HL-60/S4 treated with retinoic acid at 250 ng/mL for 4 days and 3 days (cell line): ENCODE results near the gene SORBS1.
"Not testable (repeated sequence)": the region's sequence is repeated elsewhere in the genome, so short reads cannot be mapped to it uniquely, and the experiment has no call there.

ENCODE experiments used
- in situ Hi-C: fragments of 300-500 bp; cut with MboI; formaldehyde crosslinking; loops from 2 replicates; pipeline ENCODE4 v1.7.0; 2022; ENCODE audit warnings: low sequenced_read_pairs

SORBS1 gene

DNA sequence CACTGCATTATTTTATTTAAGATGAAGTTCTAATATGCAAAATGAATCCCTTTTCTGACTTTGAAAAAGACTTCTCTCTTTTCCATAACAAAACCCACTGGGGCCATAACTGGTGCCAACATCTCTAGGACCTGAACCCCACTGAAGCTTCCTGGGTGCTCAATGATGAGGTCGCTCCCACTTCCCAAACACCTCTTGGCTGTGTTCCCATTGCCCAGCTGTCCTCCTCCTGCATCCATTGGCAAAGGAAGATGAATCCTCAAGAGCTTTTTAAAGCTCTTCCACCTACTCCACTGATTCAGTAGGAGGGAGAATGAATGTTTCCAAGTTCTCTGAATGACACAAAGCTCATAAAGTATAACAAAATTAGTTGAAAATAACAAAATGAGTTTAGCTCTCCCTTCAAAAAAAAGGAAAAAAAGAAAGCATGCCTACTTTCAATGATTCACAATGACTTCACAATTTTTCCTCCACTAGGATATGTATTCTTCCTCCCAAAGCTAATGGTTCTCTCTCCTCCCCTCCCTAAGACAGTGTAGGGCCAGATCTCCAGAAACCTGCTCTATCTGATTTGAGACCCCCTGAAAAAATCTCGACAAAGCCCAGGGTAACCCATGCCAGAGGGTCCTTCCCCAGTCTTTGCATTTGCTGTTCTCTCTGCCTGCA, 64.8 kb downstream of the SORBS1 start:
- in situ Hi-C loops: no loop called here

DNA sequence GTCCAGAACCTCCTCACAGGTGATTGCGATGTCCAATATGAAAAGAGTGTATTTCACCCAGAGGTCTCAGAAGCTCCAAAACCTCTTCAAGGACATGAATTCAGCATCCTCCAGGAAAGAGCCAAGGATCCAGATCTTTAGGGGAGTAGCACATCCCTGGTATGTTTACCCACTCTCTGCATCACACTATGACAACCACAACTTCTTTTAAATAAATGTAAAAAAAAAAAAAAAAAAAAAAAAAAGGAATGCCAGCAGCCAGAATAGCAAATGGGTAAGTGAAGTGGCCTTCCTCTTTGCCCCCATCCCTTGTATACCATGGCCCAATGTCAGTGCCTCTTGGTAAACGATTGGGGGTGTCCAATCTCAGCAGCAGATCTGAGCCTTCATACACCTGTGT, 67.3 kb downstream of the SORBS1 start:
- in situ Hi-C loops: no loop called here

DNA sequence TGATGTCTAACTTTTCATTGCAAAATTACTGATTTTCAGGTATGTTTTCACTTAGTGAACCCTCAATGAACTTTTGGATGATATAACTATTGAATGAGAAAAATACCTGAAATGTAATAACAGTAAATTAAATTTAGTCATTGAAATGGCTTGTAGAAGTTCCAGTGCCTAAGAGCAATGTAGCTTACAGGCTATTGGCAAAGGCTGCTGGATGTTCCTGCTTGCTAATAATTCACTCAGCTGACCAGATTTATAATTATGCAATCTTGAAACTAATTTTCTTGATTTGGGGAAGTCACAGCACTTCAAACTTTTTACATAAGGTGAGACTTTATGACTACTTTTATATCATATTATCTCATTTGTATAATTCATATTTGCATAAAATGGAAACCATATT, 73.2 kb downstream of the SORBS1 start:
- in situ Hi-C loops: no loop called here

DNA sequence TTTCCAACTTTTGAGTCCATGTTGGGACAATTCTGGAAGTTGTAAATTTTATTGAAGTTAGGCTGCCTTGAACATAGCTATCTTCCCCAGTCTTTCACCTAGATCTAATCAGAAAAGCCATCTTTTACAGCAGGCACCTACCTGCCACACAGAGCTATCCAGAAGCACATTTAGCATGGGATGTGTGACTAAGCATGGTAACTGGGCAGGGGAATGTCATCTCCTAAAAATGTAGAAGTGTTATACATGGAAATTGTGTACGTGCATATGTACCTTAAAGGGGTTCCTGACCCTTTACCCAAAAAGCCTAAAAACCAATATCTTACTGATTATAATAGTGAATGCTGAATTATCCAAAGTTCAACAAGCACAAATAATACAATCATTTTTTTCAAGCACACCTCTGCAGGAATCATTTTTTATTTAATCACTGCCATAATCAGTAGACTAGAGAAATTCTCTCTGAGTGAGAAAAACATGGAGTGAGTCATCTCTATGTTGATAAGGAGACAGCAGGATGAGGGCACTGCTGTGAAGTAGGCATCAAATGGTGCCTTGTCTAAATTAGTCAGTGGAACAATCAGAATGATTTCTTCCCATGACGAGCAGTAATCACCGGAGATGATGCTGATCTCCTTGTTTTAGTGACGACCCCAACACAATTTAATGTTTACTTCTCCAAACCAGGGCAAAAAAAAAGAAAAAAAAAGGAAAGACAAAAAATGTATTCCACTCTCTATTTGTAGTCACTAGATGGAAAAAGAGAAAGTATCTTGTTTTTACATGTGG, 75.9 kb downstream of the SORBS1 start:
- in situ Hi-C loops: no loop called here

DNA sequence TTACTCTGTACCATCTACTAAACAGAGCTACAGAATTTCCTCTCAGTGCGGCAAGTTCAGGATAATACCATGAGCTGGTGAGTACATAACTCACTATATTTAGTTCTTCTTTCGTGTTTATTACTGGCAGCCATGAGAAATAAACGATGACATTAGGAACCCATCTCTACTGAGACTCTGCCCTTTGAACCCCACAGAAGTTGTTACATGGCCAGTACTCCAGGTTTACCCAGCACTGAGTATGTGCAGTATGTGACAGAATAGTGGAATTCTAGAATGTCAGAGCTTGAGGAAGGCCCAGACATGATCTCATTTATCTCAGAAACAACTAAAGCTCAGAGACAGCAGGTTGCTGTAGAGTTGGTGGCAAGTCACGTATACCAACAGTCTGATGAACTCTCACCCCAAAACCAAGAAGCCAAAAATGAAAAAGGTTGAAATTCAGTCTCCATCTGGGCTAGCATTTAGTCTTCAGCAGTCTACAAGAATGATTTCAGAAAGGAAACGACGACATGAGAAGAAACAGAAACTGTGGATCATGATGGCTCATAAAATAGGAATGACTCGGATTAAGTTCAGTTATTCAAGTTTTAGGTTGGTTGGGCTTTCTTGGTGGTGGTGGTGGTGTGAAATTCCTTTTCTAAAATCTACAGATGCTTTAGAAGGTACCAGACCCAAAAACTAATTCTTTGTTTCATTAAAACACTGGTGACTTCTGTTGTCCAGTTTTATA, 78.5 kb downstream of the SORBS1 start:
- in situ Hi-C loops: no loop called here

DNA sequence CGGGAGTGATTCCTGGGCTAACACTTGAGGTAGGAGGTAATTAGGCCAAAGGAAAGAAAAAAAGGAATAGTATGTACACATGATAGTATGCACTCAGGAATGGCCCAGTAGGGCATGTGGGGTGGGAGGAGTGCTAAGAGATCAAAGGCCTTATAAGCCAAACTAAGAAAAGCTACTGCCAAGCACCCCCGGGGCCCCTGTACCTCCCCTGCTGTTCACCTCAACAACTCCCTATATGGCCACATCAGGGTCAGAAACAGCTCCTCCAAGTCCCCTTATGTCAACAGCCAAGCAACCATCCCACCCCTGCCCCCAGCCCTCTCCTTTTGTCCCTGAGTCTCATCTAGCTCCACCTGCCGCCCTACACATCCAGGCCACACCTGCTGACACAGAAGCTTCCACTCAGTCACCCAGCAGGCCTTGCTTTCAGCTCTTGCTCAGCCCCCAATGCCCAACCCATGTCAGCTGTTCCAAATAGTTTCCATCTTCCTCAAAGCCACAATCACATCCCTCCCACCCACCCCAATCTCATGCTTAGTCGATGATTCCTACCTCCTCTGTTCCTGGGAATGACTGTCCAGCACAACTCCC, 80.2 kb downstream of the SORBS1 start:
- in situ Hi-C loops: no loop called here

DNA sequence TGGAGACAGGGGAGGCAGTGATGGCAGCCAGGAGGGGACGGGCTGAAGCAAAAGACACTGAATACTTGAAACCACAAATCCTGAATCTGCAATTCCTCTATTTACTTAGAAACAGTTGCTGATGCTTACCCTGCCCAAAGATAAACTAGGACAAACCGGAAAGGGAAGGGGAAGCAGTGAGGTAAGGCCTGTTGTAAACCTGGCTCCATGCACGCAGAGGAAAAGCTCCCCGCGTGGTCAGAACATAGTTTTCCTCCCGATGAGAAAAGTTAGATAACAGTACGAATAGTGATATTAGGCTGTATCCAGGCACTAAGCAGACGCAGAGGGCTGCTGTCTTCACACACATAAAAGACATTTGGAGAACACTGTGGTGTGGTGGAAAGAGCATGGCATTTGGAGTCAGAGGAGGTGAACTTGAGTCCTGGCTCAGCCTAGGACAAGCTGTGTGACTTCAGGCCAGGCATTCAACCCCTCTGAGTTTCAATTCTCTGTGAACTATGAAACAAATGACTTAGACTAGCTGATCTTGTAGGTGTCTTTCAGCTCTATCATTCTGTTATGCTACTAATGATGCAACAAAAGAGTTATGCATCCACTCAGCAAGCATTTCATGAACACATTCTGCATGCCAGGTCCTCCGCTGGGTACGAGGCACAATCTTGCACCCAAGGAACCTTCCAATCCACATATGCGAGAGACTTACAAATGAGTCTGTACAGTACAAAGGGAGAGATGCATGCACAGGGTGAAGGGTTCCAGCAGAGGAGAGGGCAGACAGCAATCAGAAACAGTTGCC, 80.9 kb downstream of the SORBS1 start:
- in situ Hi-C loops: no loop called here

DNA sequence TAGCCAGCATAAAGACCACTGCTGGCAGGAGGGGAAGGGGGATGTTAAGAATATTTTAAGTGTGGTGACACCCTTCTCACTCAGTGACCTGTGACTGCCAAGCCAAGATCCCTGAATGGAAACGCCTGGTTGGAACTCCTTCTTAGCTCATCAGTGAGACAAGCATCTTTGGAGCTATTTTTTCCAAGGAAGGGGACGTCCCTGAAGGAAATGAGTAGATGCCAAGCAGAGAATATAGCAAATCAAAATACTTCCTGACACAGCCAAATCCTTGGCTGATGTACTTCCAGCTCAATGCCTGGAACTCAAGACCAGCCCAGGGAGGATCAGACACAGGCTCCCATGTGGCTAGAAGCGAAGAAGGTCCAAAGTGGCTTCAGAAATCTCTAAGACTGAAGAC, 82.2 kb downstream of the SORBS1 start:
- in situ Hi-C loops: no loop called here

DNA sequence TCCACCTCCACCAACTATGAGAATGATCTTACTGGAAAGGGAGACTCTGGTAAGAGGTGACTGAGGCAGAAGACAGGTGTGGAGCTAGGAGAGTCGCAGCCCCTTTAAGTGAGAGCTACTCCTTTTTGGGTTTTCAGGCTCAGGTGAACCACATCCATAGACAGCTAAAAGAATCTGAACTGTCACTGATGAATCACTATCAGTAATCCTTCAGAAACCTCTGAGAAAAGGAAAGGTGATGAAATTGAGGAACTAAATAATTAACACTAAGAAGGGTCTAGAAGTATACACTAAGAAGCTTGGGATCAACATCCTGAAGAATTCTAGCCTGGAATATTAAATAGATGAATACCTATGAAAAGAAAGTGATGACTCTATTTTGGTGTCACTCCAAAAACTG, 83.0 kb downstream of the SORBS1 start:
- in situ Hi-C loops: no loop called here

DNA sequence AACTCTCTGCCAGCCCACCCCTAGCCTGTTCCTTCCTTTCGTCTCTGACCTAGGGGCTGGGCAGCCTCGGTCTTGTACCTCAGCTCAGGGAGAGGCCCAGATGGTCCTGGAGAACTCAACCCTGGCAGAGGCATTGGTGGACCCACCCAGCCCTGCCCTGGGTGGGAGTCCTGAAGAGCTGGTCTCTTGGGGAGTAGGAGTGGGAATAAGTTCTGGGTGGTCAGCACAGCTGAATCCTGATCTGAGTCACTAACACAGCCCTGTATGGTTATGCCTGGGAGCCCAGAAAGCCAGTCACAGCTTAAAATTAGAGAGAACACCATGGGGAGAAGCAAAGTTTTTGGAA, 84.0 kb downstream of the SORBS1 start:
- in situ Hi-C loops: no loop called here

DNA sequence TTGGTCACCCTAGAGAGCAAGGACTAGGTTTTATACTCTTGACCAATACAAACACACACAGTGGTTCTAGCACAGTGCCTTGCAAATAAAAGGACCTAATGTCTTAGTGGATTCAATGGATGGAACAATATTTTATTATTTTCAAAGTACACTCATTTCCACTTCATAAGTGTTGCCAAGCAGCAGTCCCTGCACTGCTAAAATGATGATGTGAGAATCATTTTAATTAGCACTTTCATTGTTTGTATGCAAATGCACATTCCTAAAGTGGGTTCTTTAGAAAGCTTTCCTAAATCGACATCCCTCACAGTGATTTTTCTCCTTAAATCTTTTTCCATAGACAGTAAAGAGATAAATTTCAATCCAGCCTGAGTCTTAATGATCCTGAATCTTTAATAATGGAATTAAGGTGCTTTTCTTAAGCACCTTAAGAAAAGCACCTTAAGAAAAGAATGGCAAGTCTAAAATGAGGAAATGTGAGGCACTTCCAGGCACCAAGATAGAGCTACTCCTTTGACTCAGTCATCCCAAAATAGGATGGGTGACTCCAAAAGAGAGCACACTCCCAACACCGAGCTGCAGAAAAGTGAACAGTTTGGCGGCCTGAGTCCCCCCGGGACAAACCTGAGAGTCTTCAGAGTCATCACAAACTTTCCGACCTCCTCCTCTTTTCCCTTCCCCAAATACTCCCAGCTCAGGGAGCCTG, 84.5 kb downstream of the SORBS1 start:
- in situ Hi-C loops: no loop called here

DNA sequence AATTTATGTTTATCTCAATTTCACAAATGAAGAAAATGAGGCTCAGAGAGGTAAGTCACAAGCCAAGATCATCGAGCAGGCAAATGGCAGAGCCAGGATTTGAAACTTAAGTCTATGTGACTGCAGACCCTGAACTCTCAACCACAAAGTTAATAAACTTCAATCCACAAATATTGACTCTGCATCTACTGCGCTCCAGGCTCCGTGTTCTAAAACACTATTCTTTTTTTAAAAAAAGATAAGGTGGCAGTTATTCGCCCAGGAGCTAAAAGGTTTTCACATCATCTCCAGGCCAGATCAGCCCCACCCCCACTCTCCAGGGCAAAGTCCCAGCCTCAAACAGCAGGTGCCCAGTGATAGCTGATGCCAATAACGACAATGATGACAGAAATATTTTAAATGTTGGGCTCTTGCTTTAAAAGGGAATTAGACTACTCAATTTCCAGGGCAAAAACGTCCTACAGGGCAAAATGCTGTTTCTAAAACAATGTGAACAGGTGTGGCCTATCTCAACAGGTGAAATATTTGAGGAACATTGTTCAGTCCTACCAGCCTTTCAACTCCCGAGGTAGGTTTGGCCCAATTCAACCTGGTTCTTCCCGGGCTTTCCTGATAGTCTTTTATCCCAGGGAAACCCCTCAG, 85.2 kb downstream of the SORBS1 start:
- in situ Hi-C loops: no loop called here

DNA sequence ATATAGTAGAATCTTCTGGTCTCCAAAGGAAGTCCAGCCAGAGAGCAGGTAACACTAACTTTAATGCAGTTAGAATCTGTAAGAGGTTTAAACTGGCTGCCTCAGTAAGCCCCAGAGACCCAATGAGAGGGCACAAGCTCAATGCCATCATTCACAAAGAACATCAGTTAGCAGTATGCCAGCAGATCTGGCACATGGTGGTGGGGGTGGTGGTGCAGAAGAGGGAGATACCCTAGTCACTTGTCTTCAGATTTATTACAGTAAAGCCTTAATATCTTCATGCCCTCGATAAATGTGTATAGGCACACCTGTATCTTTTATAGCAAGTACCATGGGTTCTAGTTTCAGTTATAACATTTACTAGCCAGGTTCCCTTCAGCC, 86.2 kb downstream of the SORBS1 start:
- in situ Hi-C loops: no loop called here

DNA sequence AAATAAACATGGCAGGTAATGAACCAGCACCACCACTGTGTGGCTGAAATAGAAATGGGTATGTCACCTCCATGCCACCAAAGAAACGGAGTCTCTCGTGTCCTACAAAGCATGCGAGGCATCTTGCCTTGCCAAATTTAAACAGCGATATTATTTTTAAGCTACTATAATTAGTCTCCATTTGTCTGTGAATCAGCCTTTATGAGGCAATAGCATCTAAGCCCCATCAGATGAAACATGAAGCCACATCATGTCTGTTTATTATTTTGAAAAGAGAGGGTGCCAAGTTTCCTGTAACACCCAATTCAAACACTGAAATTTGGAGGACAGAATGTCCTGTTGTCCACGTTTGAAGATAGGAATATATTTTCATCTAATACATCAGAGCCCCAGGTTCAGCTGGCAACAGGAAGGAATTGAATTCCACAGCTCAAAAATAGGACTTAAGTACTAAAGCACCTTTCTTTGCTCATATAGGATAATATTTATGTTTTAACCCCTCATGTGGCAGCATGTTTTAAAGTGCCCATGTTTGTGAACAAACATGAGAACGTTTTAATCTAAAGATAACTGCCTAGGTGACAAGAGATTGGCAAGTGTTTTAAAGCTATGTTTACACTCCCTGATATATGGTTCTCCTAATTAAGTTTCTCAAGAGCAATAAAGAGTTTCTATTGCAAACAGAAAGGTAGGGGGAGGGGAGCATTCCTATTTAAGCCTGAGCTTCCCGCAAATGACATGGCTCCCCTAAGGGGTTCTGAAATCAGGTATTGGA, 86.8 kb downstream of the SORBS1 start:
- in situ Hi-C loops: no loop called here

DNA sequence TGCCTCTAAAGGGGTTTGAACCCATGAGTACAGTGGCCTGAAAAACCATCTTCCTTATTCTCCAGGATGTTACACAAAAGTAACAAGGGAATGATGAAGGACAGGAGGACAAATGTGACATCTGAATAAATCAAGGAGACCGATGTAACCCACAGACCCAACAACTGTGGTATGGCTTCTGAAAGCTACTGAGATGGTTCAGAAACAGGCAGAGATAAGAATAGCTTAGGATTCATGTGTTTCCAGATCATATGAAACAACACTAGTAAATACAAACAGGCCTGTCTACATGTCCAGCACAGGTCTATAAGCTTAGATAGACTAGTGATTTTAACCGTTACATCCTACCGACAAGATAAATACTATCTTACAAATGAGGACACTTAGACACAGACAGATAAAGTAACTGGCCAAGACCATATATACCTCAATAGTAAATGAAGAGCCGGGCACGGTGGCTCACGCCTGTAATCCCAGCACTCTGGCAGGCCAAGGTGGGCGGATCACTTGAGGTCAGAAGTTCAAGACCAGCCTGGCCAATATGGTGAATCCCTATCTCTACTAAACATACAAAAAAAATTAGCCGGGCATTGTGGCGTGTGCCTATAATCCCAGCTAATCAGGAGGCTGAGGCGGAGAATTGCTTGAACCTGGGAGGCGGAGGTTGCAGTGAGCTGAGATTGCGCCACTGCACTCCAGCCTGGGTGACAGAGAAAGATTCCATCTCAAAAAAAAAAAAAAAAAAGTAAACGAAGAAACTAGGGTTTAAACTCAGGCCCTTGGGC, 88.7 kb downstream of the SORBS1 start:
- in situ Hi-C loops: no loop called here

DNA sequence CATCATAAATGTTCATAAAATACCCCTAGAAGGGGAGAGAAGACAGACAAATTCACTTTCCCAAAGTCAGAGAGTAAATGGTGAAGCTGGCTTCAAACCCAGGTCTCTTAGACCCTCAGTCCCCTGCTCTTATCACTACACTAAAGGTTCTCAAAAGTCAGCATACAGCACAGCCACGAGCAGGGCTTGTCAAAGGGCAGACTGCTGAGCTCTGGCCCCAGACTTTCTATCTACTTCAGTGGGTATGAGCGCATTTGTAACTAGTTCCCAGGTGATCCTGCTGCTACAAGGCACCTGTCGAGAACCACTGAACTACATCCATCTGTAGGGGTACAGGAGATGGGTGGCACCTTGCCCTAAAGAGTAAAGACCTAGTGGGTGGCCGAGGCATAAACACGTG, 91.5 kb downstream of the SORBS1 start:
- in situ Hi-C loops: no loop called here

DNA sequence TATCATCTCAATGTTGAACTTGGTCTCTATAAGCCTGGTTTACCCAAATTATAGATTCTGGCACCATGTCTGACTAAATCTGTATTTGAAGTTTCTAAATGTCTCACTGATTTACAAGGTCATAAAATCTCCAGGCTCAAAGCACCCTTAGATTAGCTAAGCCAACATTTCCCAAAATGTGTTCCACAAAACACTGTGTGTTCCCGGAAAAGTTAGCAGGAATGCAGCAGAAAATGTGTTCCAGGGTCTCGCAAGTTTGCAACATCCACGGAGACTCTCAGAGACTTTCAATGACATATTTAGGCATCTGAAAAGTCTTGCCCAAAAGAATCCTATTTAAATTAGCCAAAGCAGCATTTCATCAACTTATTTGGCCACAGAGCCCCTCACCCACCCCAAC, 91.9 kb downstream of the SORBS1 start:
- in situ Hi-C loops: no loop called here

DNA sequence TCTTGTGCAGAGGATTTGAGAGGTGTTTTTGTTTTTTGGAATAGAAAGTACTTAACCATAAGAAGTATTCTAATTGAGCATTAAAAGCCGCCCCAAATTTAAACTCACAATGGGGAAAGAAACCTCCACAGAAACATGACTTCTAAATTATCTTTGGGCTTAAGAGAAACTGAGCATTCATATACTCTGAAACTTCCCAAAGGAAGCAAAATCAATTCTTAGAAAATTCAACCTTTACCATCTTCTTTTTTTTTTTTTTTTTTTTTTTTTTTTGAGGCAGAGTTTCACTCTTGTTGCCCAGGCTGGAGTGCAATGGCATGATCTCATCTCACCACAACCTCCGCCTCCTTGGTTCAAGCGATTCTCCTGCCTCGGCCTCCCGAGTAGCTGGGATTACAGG, 93.5 kb downstream of the SORBS1 start:
- in situ Hi-C loops: not testable (repeated sequence)
